Measurements from ENCODE around the gene YOD1.

The YOD1 gene

DNA sequence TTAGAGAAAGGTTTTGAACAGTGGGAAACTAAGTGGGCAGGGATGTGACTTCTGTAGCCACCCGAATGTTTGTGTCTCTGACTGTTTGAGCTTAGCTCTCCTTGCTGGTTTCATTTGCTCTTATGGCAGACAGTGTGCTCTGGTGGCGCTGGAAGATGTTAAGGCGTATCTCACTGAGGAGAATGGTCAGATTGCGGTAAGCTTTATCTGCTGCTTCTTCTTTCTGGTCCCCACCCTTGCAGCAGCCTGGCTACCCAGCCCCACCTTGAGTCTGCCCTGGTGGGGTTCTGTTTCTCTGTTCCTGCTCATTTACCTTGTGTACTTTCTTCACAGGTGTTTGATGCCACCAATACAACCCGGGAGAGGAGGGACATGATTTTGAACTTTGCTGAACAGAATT is 12.0 kb upstream of the YOD1 start:
- Histone ChIP-seq H3K4me3 (ENCODE audit: low read depth in 1 of 2, low read length in 2 of 2) (no peak overlapping the region), H3K9ac (ENCODE audit: low read depth, low read length) (no peak overlapping the region), H3K27ac (ENCODE audit: low read length) (no peak overlapping the region), H4K20me1 (ENCODE audit: insufficient read depth, low read length) (no peaks in the 10 kb centered on the region), H3K27me3 (ENCODE audit: insufficient read depth, low read length, poor library complexity) (no peaks in the 10 kb centered on the region), H2AFZ (ENCODE audit: low read depth, low read length) (no peak overlapping the region), H3K9me3 (ENCODE audit: insufficient read depth, low read length, severe bottlenecking) (no peaks in the 10 kb centered on the region), H3K4me2 (ENCODE audit: insufficient read depth, low read length) (no peak overlapping the region), H3K79me2 (ENCODE audit: insufficient read depth, low read length) (no peaks in the 10 kb centered on the region), H3K36me3 (ENCODE audit: insufficient read depth, low read length) (no peaks in the 10 kb centered on the region), H3K4me1 (ENCODE audit: insufficient read depth, low read length) (no peaks in the 10 kb centered on the region)
- DNase-seq: no peak
- no peak for ATAC-seq (ENCODE audit: insufficient read depth, low read depth)
- TF ChIP-seq EZH2 (IDR thresholded peaks at IDR 0.05; ENCODE audit: borderline replicate concordance, low read depth, low read length, severe bottlenecking): no peak
- TF ChIP-seq, protein P1, sequence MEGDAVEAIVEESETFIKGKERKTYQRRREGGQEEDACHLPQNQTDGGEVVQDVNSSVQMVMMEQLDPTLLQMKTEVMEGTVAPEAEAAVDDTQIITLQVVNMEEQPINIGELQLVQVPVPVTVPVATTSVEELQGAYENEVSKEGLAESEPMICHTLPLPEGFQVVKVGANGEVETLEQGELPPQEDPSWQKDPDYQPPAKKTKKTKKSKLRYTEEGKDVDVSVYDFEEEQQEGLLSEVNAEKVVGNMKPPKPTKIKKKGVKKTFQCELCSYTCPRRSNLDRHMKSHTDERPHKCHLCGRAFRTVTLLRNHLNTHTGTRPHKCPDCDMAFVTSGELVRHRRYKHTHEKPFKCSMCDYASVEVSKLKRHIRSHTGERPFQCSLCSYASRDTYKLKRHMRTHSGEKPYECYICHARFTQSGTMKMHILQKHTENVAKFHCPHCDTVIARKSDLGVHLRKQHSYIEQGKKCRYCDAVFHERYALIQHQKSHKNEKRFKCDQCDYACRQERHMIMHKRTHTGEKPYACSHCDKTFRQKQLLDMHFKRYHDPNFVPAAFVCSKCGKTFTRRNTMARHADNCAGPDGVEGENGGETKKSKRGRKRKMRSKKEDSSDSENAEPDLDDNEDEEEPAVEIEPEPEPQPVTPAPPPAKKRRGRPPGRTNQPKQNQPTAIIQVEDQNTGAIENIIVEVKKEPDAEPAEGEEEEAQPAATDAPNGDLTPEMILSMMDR (IDR thresholded peaks at IDR 0.05; ENCODE audit: borderline replicate concordance, extremely low read depth, low read length, poor library complexity, severe bottlenecking): no peak

GRCh38 chr1:207062058-207062457 is 11.1 kb upstream of the YOD1 start:
- no peak overlapping the region for H3K4me2 ChIP-seq (ENCODE audit: insufficient read depth, low read length)
- TF ChIP-seq EZH2 (IDR thresholded peaks at IDR 0.05; ENCODE audit: borderline replicate concordance, low read depth, low read length, severe bottlenecking): no peak
- TF ChIP-seq, protein P1 (IDR thresholded peaks at IDR 0.05; ENCODE audit: borderline replicate concordance, extremely low read depth, low read length, poor library complexity, severe bottlenecking): no peak

GRCh38 chr1:207060596-207060995 is 9.6 kb upstream of the YOD1 start:
- Histone ChIP-seq H3K9me3 (ENCODE audit: insufficient read depth, low read length, severe bottlenecking) (no peaks in the 10 kb centered on the region), H3K27ac (ENCODE audit: low read length) (no peak overlapping the region), H4K20me1 (ENCODE audit: insufficient read depth, low read length) (no peaks in the 10 kb centered on the region), H3K4me3 (ENCODE audit: low read depth in 1 of 2, low read length in 2 of 2) (no peak overlapping the region), H3K79me2 (ENCODE audit: insufficient read depth, low read length) (no peaks in the 10 kb centered on the region), H3K36me3 (ENCODE audit: insufficient read depth, low read length) (no peaks in the 10 kb centered on the region), H3K27me3 (ENCODE audit: insufficient read depth, low read length, poor library complexity) (no peaks in the 10 kb centered on the region), H2AFZ (ENCODE audit: low read depth, low read length) (no peak overlapping the region), H3K4me2 (ENCODE audit: insufficient read depth, low read length) (no peak overlapping the region), H3K9ac (ENCODE audit: low read depth, low read length) (no peak overlapping the region), H3K4me1 (ENCODE audit: insufficient read depth, low read length) (no peaks in the 10 kb centered on the region)
- DNase-seq (no peak), ATAC-seq (ENCODE audit: insufficient read depth, low read depth) (no peak)
- TF ChIP-seq, protein P1 (IDR thresholded peaks at IDR 0.05; ENCODE audit: borderline replicate concordance, extremely low read depth, low read length, poor library complexity, severe bottlenecking): no peak
- no peak for TF ChIP-seq EZH2 (IDR thresholded peaks at IDR 0.05; ENCODE audit: borderline replicate concordance, low read depth, low read length, severe bottlenecking)

More at GRCh38 chr1:207062058-207062457, 11.1 kb upstream of the YOD1 start:
- Histone ChIP-seq H3K4me1 (ENCODE audit: insufficient read depth, low read length) (no peaks in the 10 kb centered on the region), H4K20me1 (ENCODE audit: insufficient read depth, low read length) (no peaks in the 10 kb centered on the region), H3K27ac (ENCODE audit: low read length) (no peak overlapping the region), H3K79me2 (ENCODE audit: insufficient read depth, low read length) (no peaks in the 10 kb centered on the region), H3K36me3 (ENCODE audit: insufficient read depth, low read length) (no peaks in the 10 kb centered on the region), H3K4me3 (ENCODE audit: low read depth in 1 of 2, low read length in 2 of 2) (no peak overlapping the region), H3K9ac (ENCODE audit: low read depth, low read length) (no peak overlapping the region), H3K9me3 (ENCODE audit: insufficient read depth, low read length, severe bottlenecking) (no peaks in the 10 kb centered on the region), H3K27me3 (ENCODE audit: insufficient read depth, low read length, poor library complexity) (no peaks in the 10 kb centered on the region), H2AFZ (ENCODE audit: low read depth, low read length) (no peak overlapping the region)
- ATAC-seq (ENCODE audit: insufficient read depth, low read depth) (no peak), DNase-seq (no peak)

GRCh38 chr1:207059881-207060280 is 8.9 kb upstream of the YOD1 start:
- DNase-seq (no peak), ATAC-seq (ENCODE audit: insufficient read depth, low read depth) (no peak)
- Histone ChIP-seq H4K20me1 (ENCODE audit: insufficient read depth, low read length) (no peaks in the 10 kb centered on the region), H3K4me1 (ENCODE audit: insufficient read depth, low read length) (no peaks in the 10 kb centered on the region), H3K27me3 (ENCODE audit: insufficient read depth, low read length, poor library complexity) (no peaks in the 10 kb centered on the region), H3K4me3 (ENCODE audit: low read depth in 1 of 2, low read length in 2 of 2) (no peak overlapping the region), H2AFZ (ENCODE audit: low read depth, low read length) (no peak overlapping the region), H3K9ac (ENCODE audit: low read depth, low read length) (no peak overlapping the region), H3K36me3 (ENCODE audit: insufficient read depth, low read length) (no peaks in the 10 kb centered on the region), H3K27ac (ENCODE audit: low read length) (no peak overlapping the region), H3K9me3 (ENCODE audit: insufficient read depth, low read length, severe bottlenecking) (no peaks in the 10 kb centered on the region), H3K79me2 (ENCODE audit: insufficient read depth, low read length) (no peaks in the 10 kb centered on the region), H3K4me2 (ENCODE audit: insufficient read depth, low read length) (no peak overlapping the region)
- TF ChIP-seq, protein P1 (IDR thresholded peaks at IDR 0.05; ENCODE audit: borderline replicate concordance, extremely low read depth, low read length, poor library complexity, severe bottlenecking): no peak
- TF ChIP-seq EZH2 (IDR thresholded peaks at IDR 0.05; ENCODE audit: borderline replicate concordance, low read depth, low read length, severe bottlenecking): no peak
